GM19035 (cell line): Measurements from ENCODE around the gene TRIM16.
"Not testable (repeated sequence)": the region's sequence is repeated elsewhere in the genome, so short reads cannot be mapped to it uniquely, and the experiment has no call there.

Experiments
- ATAC-seq: cut with Tn5 transposase; IDR thresholded peaks from one replicate; pipeline ENCODE4 v1.9.1; 2021; ENCODE audit not compliant: unreplicated experiment

TRIM16 gene

GRCh38 chr17:15659236-15659635 lies 24.9 kb downstream of the TRIM16 start:
- ATAC-seq = no peak

- ATAC-seq = no peak
Observed at GRCh38 chr17:15658296-15658695, 25.8 kb downstream of the TRIM16 start.

GRCh38 chr17:15657868-15658267 lies 26.2 kb downstream of the TRIM16 start:
- ATAC-seq = no peak

GRCh38 chr17:15654886-15655561 lies 29.1 kb downstream of the TRIM16 start:
- ATAC-seq = no peak

- ATAC-seq = not testable (repeated sequence)
Observed at GRCh38 chr17:15654401-15654800, 29.7 kb downstream of the TRIM16 start.

GRCh38 chr17:15652960-15653359 lies 31.2 kb downstream of the TRIM16 start:
- ATAC-seq = no peak

GRCh38 chr17:15651583-15652110 lies 32.5 kb downstream of the TRIM16 start:
- ATAC-seq = no peak

GRCh38 chr17:15650741-15651582 lies 33.1 kb downstream of the TRIM16 start:
- no peak for ATAC-seq

GRCh38 chr17:15649861-15650421 lies 34.2 kb downstream of the TRIM16 start:
- ATAC-seq = no peak

GRCh38 chr17:15648386-15648785 lies 35.7 kb downstream of the TRIM16 start:
- no peak for ATAC-seq

GRCh38 chr17:15645942-15646312 lies 38.2 kb downstream of the TRIM16 start:
- not testable (repeated sequence) for ATAC-seq

GRCh38 chr17:15645099-15645941 lies 38.8 kb downstream of the TRIM16 start:
- not testable (repeated sequence) for ATAC-seq

- ATAC-seq = not testable (repeated sequence)
Observed at GRCh38 chr17:15642505-15643251, 41.4 kb downstream of the TRIM16 start.

GRCh38 chr17:15642014-15642413 lies 42.1 kb downstream of the TRIM16 start:
- ATAC-seq = not testable (repeated sequence)

GRCh38 chr17:15630930-15631453 lies 53.1 kb downstream of the TRIM16 start:
- not testable (repeated sequence) for ATAC-seq

- not testable (repeated sequence) for ATAC-seq
Observed at GRCh38 chr17:15629991-15630390, 54.1 kb downstream of the TRIM16 start.

- ATAC-seq = not testable (repeated sequence)
Observed at GRCh38 chr17:15623661-15624209, 60.4 kb downstream of the TRIM16 start.

- not testable (repeated sequence) for ATAC-seq
Observed at GRCh38 chr17:15623255-15623654, 60.9 kb downstream of the TRIM16 start.

GRCh38 chr17:15622124-15622523 lies 62.0 kb downstream of the TRIM16 start:
- not testable (repeated sequence) for ATAC-seq
